CD4-positive, alpha-beta T cell treated with Interleukin-2 at 100 ng/mL for 4 hours (primary cell): ENCODE measurements around the gene BPI.
"Not testable (repeated sequence)": the region's sequence is repeated elsewhere in the genome, so short reads cannot be mapped to it uniquely, and the experiment has no call there.

Experiments used
- DNase-seq: peaks from one replicate; pipeline ENCODE4 v3.0.0-alpha.2; 2020; ENCODE audit warnings: low spot score

Gene BPI

GRCh38 chr20:38303908-38304379 is at the start of gene BPI:
Gene BPI (plus strand): TSS chr20:38304156. CDS start chr20:38304224, 68 bp downstream.
- no peak for DNase-seq

DNA sequence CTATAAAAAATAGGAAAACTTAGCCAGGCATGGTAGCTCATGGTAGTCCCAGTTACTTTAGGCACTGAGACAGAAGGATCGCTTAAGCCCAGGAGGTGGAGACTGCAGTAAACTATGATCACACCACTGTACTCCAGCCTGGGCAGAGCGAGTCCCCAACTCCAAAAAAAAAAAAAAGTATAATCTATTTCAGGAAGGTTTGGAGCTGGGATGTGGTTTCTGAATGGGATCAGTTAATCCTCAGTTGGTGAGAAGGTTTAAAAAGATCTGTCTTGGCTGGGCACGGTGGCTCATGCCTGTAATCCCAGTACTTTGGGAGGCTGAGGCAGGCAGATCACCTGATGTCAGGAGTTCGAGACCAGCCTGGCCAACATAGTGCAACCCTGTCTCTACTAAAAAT is 49.3 kb upstream of the BPI start:
- DNase-seq = not testable (repeated sequence)

GRCh38 chr20:38255393-38255792 is 48.6 kb upstream of the BPI start:
- no peak for DNase-seq

DNA sequence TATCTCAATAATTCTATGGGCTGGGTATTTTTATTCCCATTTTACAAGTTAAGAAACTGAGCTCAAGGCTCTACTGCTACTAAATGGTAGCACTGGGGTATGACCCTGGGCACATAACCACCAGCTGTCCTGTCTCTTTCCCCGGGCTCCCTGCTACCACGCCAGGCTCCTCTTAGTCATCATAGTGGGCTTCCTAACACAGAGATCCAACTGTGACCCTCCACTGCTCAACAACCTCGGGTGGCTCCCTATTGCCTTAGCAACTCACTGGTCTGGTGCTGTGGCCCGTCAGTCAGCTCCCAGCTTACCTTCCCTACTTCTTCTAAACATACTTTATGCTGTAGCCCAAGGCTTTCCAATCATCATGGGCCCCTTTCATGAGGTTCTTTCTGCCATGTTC is 47.9 kb upstream of the BPI start:
- no peak for DNase-seq

GRCh38 chr20:38256966-38257365 is 47.0 kb upstream of the BPI start:
- no peak for DNase-seq

- no peak for DNase-seq
These were observed 45.3 kb upstream of the BPI start for GRCh38 chr20:38258545-38259215.

DNA sequence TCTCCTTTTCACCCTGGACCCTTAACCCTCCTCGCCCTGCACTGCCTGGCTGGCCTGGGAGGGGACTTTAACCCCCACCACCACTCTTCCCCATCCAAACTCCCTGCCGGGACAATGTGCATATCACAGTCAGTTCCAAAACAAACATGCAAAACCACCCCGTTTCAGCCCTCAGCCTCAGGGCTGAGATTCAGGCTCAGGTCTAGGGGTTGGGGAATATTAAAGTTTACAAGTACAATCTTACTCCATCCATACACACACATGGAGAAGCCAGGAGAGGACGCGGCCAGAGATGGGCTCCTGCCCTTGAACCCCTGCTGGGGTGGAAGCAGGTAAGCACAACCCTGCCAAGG is 44.0 kb upstream of the BPI start:
- DNase-seq = no peak

- no peak for DNase-seq
These were observed 43.4 kb upstream of the BPI start, which contains the start of gene KIAA1755 for GRCh38 chr20:38260378-38261053. Gene KIAA1755 (minus strand): TSS chr20:38260735. CDS start chr20:38260500, 235 bp downstream.

DNA sequence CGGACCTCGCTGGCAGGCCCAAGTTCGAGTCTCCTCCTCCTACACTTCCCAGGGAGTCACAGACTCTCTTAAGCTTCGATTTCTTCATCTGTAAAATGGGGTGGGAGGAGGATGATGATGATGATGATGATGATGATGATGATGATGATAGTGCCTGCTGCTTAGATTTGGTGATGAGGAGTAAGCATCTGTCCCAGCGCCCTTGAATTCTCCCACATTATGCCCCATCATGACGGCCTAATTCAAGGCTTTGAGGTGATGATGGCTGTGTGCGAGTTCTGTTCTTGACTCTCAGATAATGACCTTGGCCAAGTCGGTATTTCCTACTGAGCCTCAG is 42.9 kb upstream of the BPI start:
- DNase-seq = no peak

- no peak for DNase-seq
These were observed 41.0 kb upstream of the BPI start for GRCh38 chr20:38262931-38263330.

DNA sequence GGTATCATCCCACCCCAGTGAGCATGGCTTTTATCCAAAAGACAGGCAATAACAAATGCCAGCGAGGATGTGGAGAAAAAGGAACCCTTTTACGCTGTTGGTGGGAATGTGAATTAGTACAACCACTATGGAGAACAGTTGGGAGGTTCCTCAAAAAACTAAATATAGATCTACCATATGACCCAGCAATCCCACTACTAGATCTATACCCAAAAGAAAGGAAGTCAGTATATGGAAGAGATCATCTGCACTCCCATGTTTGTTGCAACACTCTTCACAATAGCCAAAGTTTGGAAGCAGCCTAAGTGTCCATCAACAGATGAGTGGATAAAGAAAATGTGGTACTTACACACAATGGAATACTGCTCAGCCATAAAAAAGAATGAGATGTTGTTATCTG is 37.5 kb upstream of the BPI start:
- DNase-seq = no peak

- no peak for DNase-seq
These were observed 36.7 kb upstream of the BPI start for GRCh38 chr20:38267296-38267695.

DNA sequence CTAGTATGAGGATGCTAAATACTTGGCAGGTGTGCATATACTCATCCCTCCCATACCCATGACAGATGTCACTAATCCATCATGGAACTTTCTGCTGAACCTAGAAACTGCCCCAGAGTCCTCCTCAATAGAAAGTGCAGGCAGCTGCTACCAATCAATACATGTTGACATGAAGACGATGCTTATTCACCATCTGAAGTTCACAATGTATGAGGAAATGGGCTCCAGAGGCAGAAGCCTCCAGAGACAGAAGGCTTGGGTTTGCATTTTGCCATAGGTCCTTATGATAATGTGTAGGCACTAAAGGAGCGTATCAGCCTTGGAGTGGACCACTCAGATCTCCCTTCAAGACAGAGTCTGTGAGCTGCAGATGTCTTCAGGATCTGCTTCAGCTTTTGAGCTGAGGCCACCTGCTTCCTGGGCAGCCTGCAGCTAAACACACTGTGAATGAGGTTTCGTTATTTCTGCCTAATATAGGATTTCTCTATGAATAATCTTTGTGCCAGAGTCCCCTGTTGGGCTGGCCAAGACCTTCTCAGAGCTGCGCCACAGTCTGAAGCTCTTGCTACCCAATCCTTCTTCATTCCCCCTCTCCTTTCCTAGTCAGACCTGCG is 35.9 kb upstream of the BPI start:
- DNase-seq = no peak

DNA sequence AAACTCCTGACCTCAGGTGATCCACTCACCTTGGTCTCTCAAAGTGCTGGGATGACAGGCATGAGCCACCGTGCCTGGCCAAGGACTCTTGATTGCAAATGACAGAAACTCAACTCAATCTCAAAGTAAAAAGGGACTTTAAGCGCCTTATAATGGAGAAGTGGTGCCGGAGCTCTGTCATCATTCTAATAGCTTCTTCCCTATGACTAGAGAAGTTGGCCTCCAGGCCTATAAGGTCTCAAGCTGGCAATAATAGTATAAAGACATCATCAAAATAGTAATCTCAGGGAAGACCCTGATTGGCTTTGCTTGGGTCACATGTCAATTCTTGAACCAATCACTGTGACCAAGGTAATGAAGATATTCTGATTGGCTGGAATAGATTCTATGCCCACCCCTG is 34.9 kb upstream of the BPI start:
- DNase-seq = no peak

GRCh38 chr20:38269715-38270114 is 34.2 kb upstream of the BPI start:
- no peak for DNase-seq

DNA sequence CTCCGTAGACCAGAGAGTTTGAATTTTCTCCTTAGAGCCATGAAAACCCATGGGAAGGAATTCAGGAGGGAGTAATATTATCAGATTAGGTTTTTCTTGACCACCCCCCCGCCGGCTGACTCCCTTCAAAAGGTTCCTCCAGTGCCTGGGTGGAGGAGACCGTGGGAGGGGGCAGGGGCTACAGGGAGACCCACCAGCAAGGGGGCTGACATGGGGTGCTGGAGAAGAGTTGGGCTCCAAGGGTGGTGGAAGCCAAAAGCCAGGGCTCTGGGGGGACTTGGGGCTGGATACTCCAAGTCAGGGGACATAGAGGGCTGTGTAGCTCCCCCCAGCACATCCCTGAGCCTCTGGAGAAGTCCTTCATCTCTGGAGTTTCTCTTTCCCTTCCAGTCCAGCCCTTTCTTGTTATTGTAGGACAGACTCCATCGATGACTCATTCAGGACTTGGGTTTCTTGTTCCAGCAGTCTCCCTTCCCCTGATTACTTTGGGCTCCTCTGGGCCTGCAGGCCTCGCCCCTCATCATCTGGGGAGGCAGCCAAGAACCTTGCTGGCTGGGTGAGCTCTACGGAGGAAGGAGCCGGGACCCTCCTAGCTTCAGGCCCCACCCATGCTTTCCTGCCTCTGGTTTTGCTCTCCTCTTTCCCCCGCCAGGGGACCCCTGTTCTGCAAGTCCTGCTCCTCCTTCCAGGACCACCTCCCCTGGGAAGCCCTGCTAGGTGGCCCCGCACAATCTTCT is 32.9 kb upstream of the BPI start:
- DNase-seq = no peak

- no peak for DNase-seq
These were observed 32.3 kb upstream of the BPI start for GRCh38 chr20:38271608-38272120.

DNA sequence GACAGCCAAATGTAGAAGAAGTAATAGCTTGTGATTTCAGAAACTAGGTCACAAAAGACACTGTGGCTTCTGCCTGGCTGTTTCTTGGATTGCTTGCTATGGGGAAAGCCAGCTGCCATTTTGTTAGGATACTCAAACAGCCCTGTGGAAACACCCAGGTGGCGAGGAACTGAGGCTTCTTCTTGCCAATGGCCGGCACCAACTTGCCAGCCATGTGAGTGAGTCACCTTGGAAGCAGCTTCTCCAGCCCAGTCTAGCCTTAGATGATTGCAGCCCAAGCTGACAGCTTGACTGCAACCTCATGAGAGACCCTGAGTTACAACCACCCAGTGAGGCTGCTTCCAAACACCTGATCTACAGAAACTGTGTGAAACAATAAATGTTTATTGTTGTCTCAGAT is 31.6 kb upstream of the BPI start:
- DNase-seq = no peak

DNA sequence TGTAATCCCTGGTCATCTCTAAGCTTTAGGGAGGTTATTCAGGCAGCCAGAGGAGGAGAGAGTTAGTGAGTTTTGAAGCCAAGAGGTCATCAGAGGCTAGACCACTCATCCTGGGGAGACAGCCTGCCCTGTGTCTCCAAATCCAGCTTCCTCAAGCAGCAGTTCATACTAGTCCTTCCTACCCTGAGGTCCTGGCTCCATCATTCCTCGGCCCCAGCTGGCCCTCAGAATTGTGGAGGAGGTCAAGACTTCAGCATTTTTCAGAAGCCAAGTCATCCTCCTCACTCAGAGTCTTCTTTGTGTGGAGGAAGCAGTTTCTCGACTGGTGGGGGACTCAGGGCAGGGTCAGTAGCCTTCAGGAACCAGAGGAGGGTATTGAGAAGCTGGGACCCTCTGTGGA is 31.0 kb upstream of the BPI start:
- no peak for DNase-seq

GRCh38 chr20:38275815-38276550 is 28.0 kb upstream of the BPI start:
- no peak for DNase-seq

DNA sequence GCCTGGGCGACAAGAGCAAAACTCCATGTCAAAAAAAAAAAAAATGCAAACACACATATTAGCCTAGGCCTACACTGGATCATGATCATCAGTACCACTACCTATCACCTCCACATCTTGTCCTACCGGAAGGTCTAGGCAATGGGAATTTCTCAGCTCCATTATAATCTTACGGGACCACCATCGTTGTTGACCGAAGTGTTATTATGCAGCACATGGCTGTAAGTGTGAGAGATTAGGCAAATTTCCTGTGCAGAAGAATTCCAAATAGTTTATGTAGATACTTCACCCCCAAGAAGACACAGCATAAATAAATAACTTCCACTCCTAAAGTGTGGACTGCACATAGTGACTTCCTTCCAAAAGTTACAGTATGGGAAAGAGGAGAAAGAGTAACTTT is 26.7 kb upstream of the BPI start:
- no peak for DNase-seq

DNA sequence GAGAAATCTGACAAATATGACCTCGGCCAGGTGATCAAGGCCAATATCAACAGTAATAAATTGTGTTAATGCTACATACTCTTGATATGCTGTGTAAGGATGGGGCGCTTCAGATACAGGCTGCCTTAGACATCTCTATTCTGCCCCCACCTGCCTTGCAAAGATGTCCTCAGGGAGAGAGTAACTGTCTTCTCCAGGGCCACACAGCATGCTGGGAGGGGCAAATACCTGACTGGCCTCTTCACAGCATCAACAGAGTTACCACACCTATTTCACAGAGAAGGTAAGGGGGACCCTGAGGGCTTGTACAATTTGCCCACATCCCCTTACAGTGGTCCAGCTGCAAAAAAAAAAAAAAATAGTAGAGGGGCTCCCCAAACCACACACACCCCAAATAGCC is 26.3 kb upstream of the BPI start:
- DNase-seq = no peak
